Measurements from ENCODE around the gene SLC6A17.

SLC6A17 gene

GRCh38 chr1:110135246-110135645 lies 15.0 kb upstream of the SLC6A17 start:
- DNase-seq (ENCODE audit: low read depth in 2 of 2): no peak

- DNase-seq (ENCODE audit: low read depth in 2 of 2): no peak
Observed at GRCh38 chr1:110135666-110136065, 14.6 kb upstream of the SLC6A17 start.

GRCh38 chr1:110136911-110137310 lies 13.4 kb upstream of the SLC6A17 start:
- DNase-seq (ENCODE audit: low read depth in 2 of 2): no peak

- no peak for DNase-seq (ENCODE audit: low read depth in 2 of 2)
Observed at GRCh38 chr1:110138956-110139355, 11.3 kb upstream of the SLC6A17 start.

- DNase-seq (ENCODE audit: low read depth in 2 of 2): no peak
Observed at GRCh38 chr1:110144366-110144765, 5.9 kb upstream of the SLC6A17 start.

- no peak for DNase-seq (ENCODE audit: low read depth in 2 of 2)
Observed at GRCh38 chr1:110148961-110149360, 1.3 kb upstream of the SLC6A17 start.

GRCh38 chr1:110151175-110151669 lies 928 bp downstream of the SLC6A17 start:
- no peak for DNase-seq (ENCODE audit: low read depth in 2 of 2)

GRCh38 chr1:110152133-110152785 lies 2.0 kb downstream of the SLC6A17 start:
- DNase-seq (ENCODE audit: low read depth in 2 of 2): no peak

GRCh38 chr1:110153407-110153950 lies 3.2 kb downstream of the SLC6A17 start:
- DNase-seq (ENCODE audit: low read depth in 2 of 2): no peak

- DNase-seq (ENCODE audit: low read depth in 2 of 2): no peak
Observed at GRCh38 chr1:110155878-110156522, 5.7 kb downstream of the SLC6A17 start.

- no peak for DNase-seq (ENCODE audit: low read depth in 2 of 2)
Observed at GRCh38 chr1:110158261-110158660, 8.0 kb downstream of the SLC6A17 start.

- DNase-seq (ENCODE audit: low read depth in 2 of 2): no peak
Observed at GRCh38 chr1:110159168-110159567, 8.9 kb downstream of the SLC6A17 start.

GRCh38 chr1:110160538-110161100 lies 10.3 kb downstream of the SLC6A17 start:
- DNase-seq (ENCODE audit: low read depth in 2 of 2): no peak

GRCh38 chr1:110161165-110161564 lies 10.9 kb downstream of the SLC6A17 start:
- DNase-seq (ENCODE audit: low read depth in 2 of 2): no peak

- DNase-seq (ENCODE audit: low read depth in 2 of 2): no peak
Observed at GRCh38 chr1:110161849-110162248, 11.6 kb downstream of the SLC6A17 start.

GRCh38 chr1:110163591-110163990 lies 13.3 kb downstream of the SLC6A17 start:
- no peak for DNase-seq (ENCODE audit: low read depth in 2 of 2)

- DNase-seq (ENCODE audit: low read depth in 2 of 2): no peak
Observed at GRCh38 chr1:110164725-110165350, 14.5 kb downstream of the SLC6A17 start.

GRCh38 chr1:110165761-110166231 lies 15.5 kb downstream of the SLC6A17 start:
- no peak for DNase-seq (ENCODE audit: low read depth in 2 of 2)

- DNase-seq (ENCODE audit: low read depth in 2 of 2): no peak
Observed at GRCh38 chr1:110166861-110167260, 16.6 kb downstream of the SLC6A17 start.

- DNase-seq (ENCODE audit: low read depth in 2 of 2): no peak
Observed at GRCh38 chr1:110170766-110171733, 20.8 kb downstream of the SLC6A17 start.

- no peak for DNase-seq (ENCODE audit: low read depth in 2 of 2)
Observed at GRCh38 chr1:110172001-110172400, 21.7 kb downstream of the SLC6A17 start.

Measured in activated CD8-positive, alpha-beta memory T cell treated with anti-CD3 and anti-CD28 coated beads for 4 hours (primary cell).